GM23338 (cell line): ENCODE data around the gene ZNF627.

ENCODE experiments used
- EZH2 ChIP-seq: fragments of 200-600 bp; sonication (generic); IDR thresholded peaks from one replicate; pipeline ENCODE4 v1.8.0; 2017; ENCODE audit warnings: antibody characterized with exemption, mild to moderate bottlenecking, low read depth; ENCODE audit not compliant: unreplicated experiment
- TF ChIP-seq, protein P1 (sequence below), 2 experiments: fragments of 200-600 bp in 1 of 2; sonication (generic) in 1 of 2; conservative IDR thresholded peaks; 2 replicates each; pipeline versions ENCODE4 v1.5.1 to v1.6.1; 2016 to 2017; ENCODE audit warnings: antibody characterized with exemption in 2 of 2, low read depth in 2 of 2, mild to moderate bottlenecking in 2 of 2, moderate library complexity in 1 of 2

DNA sequence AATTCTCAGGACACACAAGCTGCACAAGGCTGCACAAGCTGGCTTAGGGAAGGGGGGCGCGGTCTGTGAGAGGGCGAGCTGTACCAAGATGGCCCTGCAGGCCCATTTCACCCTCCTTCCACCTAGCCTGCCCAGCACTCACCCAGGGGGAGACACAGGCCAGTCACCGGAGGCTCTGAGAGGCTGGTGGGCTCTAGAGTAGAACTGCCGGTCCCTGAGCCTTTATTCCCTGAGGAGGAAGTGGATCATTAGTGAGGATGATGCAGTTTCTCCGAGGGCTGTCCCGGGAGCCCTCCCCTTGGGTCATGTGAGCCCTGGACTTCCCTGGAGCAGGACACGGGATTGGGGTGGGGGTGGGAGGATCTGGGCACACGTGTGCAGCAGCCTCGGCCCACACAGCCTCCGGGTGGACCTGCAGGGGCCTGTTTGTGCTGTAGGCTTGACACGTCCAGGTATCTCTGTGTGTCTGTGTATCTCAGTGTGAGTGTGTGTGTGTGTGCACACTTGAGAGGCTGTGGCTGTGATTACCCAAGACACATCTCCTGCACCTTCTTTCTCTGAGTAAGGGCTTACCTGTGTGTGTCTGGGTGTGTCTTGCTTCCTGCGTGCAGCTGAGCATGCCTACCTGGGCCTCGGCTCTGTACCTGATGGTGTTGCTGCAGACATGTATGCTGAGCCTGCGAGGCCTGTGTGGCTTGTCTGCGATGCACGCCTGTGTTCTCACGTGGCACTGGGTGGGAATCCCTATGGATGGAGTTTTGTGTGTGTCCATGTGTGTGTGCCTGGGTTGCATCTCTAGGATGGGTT, 19.6 kb upstream of the ZNF627 start, which contains the start of gene ACP5:
- TF ChIP-seq EZH2 = no peak
- TF ChIP-seq, protein P1, sequence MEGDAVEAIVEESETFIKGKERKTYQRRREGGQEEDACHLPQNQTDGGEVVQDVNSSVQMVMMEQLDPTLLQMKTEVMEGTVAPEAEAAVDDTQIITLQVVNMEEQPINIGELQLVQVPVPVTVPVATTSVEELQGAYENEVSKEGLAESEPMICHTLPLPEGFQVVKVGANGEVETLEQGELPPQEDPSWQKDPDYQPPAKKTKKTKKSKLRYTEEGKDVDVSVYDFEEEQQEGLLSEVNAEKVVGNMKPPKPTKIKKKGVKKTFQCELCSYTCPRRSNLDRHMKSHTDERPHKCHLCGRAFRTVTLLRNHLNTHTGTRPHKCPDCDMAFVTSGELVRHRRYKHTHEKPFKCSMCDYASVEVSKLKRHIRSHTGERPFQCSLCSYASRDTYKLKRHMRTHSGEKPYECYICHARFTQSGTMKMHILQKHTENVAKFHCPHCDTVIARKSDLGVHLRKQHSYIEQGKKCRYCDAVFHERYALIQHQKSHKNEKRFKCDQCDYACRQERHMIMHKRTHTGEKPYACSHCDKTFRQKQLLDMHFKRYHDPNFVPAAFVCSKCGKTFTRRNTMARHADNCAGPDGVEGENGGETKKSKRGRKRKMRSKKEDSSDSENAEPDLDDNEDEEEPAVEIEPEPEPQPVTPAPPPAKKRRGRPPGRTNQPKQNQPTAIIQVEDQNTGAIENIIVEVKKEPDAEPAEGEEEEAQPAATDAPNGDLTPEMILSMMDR (conservative IDR thresholded peaks at IDR 0.05; ENCODE audit: low read depth in 2 of 2) = no peak
